BE2C (cell line): Measurements from ENCODE around the gene ADCY7.

Experiments
- DNase-seq: peaks from one replicate; pipeline ENCODE4 v3.0.0-alpha.2; 2020
- H3K27me3 ChIP-seq: fragments of 250-450 bp; sonication (Bioruptor Pico); 2 replicates; pipeline ENCODE4 v1.5.1; 2020; ENCODE audit warnings: mild to moderate bottlenecking
- H3K36me3 ChIP-seq: fragments of 250-450 bp; sonication (Bioruptor Pico); 2 replicates; pipeline ENCODE4 v1.5.1; 2020; ENCODE audit warnings: mild to moderate bottlenecking
- H3K4me1 ChIP-seq: fragments of 250-450 bp; sonication (Bioruptor Pico); 2 replicates; pipeline ENCODE4 v1.5.1; 2020
- H3K4me3 ChIP-seq: 2 replicates; pipeline ENCODE4 v1.5.1; 2011; ENCODE audit warnings: low read depth, low read length
- H3K9me3 ChIP-seq: fragments of 250-450 bp; sonication (Bioruptor Pico); 2 replicates; pipeline ENCODE4 v1.5.1; 2020
- CTCF ChIP-seq: IDR thresholded peaks from 2 replicates; pipeline ENCODE4 v1.5.1; 2012; ENCODE audit warnings: mild to moderate bottlenecking, low read depth, low read length

Gene ADCY7

GRCh38 chr16:50273382-50273690 is 7.0 kb downstream of the ADCY7 start:
- H3K9me3 ChIP-seq = no peaks in the 10 kb centered on the region
- no peaks in the 10 kb centered on the region for H3K36me3 ChIP-seq
- DNase-seq = no peak
- no peaks in the 10 kb centered on the region for H3K27me3 ChIP-seq
- H3K4me3 ChIP-seq = no peak overlapping the region
- no peak for TF ChIP-seq CTCF
- H3K4me1 ChIP-seq = no peaks in the 10 kb centered on the region

GRCh38 chr16:50273888-50274325 is 7.6 kb downstream of the ADCY7 start:
- H3K27me3 ChIP-seq = no peaks in the 10 kb centered on the region
- no peak for TF ChIP-seq CTCF
- no peak overlapping the region for H3K4me3 ChIP-seq
- no peaks in the 10 kb centered on the region for H3K36me3 ChIP-seq
- H3K9me3 ChIP-seq = no peaks in the 10 kb centered on the region
- DNase-seq = no peak
- no peaks in the 10 kb centered on the region for H3K4me1 ChIP-seq

- H3K4me1 ChIP-seq = no peaks in the 10 kb centered on the region
- DNase-seq = peak; percentile 4
- no peaks in the 10 kb centered on the region for H3K36me3 ChIP-seq
- no peaks in the 10 kb centered on the region for H3K9me3 ChIP-seq
- H3K4me3 ChIP-seq = no peak overlapping the region
- no peaks in the 10 kb centered on the region for H3K27me3 ChIP-seq
- no peak for TF ChIP-seq CTCF
These were observed 8.2 kb downstream of the ADCY7 start for GRCh38 chr16:50274326-50275097.

DNA sequence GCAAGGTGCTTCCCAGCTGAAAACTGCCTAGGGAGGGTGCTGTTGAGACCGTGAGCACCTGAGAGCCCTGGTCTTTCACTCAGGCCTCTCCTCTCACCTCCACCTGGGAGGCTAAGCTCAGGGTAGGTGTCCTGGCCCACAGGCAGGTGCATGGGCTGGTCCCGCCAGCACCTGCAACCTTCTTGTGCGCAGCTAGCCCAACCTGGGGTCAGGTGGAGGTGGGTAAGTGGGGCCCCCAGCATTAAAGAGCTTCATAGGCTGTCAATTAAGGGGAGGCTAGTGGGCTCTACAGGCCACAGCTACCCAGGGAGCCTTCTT is 8.7 kb downstream of the ADCY7 start:
- no peaks in the 10 kb centered on the region for H3K36me3 ChIP-seq
- no peak for TF ChIP-seq CTCF
- DNase-seq = no peak
- no peaks in the 10 kb centered on the region for H3K9me3 ChIP-seq
- H3K4me3 ChIP-seq = no peak overlapping the region
- H3K27me3 ChIP-seq = no peaks in the 10 kb centered on the region
- H3K4me1 ChIP-seq = no peaks in the 10 kb centered on the region

DNA sequence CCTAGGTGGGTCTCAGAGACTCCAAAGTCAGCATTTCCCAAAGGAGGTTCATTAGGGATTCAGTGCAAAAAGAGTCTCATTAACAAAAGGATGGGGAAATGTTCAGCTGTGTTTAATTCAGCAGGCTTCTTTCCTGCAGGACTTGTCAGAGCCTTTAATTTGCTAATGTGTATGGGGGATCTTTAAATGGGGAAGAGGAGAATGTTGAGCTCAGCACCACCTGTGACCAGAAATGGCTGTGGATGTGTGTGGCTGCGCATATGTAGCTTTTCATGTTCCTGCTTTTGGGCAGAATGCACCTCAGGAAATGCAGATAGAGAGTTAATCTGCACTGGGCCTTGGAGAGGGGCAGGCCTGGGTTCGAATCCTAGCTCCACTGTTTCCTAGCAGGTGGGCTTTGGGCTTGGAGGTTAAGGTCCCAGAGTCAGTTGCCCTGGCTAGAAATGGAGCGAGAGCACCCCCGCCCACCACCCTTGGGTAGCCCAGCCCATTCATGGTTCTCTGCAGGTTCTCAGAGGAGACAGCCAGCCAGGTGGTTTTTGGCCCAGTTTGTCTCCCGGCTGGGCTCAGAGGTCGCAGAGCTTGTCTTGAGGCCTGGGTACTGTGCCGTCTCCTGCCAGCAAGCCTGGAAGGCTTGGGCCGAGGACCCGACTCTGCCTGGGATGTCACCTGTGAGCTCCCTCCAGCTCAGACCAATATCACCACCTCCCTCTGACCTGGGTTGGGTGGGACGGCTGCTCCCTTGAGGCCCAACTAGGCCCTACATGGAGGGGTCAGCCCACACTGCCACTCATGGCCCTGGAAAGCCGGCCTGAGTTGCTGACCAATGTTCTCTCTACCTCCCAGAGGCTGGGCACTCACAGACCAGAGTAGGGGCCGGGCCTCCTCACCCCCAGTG is 9.3 kb downstream of the ADCY7 start:
- Histone ChIP-seq H3K4me3 (no peak overlapping the region), H3K4me1 (no peaks in the 10 kb centered on the region), H3K9me3 (no peaks in the 10 kb centered on the region), H3K27me3 (no peaks in the 10 kb centered on the region), H3K36me3 (no peaks in the 10 kb centered on the region)
- no peak for TF ChIP-seq CTCF
- DNase-seq = peak; percentile 4

- no peaks in the 10 kb centered on the region for H3K4me1 ChIP-seq
- no peaks in the 10 kb centered on the region for H3K9me3 ChIP-seq
- no peaks in the 10 kb centered on the region for H3K27me3 ChIP-seq
- no peaks in the 10 kb centered on the region for H3K36me3 ChIP-seq
- DNase-seq = no peak
- TF ChIP-seq CTCF = no peak
- H3K4me3 ChIP-seq = no peak overlapping the region
These were observed 9.9 kb downstream of the ADCY7 start for GRCh38 chr16:50276326-50276640.
